ENCODE data around the gene GUCY1A1.

DNA sequence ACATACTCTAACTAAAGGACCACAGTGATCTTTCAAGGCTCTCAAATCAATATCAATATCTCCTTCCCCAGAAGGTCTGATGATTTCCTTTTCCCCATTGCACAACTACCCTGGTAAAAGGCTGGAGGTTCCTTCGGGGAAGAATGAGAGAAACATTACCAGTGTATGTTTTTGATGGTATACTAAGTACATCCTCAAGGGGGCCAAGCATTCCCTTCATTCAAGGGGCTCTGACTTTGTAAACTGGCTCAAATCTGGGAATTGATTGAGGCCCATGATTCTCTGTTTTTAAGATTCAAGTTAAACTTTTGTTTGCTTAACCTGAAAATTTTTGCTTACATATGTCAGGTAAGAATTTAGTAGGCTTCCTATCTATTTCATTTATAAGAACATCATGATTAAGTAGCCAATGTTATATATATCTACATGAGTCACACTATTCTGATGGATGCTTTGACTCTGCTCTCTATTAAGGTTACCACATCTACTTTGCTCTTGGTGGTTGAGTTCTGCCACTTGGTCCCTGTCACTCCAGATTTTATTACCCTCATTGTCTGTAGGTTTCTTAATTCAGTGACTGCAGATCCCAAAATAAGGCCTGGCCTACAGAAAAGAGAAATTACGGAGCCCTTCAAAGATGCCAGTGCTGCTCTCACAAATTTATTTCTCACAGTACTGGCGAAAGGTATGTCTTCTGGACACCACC, 75.8 kb downstream of the GUCY1A1 start:
- no peak for TF ChIP-seq POLR2A (IDR thresholded peaks at IDR 0.05)
- TF ChIP-seq, protein P1, sequence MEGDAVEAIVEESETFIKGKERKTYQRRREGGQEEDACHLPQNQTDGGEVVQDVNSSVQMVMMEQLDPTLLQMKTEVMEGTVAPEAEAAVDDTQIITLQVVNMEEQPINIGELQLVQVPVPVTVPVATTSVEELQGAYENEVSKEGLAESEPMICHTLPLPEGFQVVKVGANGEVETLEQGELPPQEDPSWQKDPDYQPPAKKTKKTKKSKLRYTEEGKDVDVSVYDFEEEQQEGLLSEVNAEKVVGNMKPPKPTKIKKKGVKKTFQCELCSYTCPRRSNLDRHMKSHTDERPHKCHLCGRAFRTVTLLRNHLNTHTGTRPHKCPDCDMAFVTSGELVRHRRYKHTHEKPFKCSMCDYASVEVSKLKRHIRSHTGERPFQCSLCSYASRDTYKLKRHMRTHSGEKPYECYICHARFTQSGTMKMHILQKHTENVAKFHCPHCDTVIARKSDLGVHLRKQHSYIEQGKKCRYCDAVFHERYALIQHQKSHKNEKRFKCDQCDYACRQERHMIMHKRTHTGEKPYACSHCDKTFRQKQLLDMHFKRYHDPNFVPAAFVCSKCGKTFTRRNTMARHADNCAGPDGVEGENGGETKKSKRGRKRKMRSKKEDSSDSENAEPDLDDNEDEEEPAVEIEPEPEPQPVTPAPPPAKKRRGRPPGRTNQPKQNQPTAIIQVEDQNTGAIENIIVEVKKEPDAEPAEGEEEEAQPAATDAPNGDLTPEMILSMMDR (IDR thresholded peaks at IDR 0.05), result no peak
